DOHH2 (cell line): ENCODE results near the gene SREBF1.

Experiments used
- H3F3A ChIP-seq: fragments of 200-600 bp; sonication (generic), shearing (Covaris generic); 2 replicates; pipeline ENCODE4 v1.6.0; 2016; ENCODE audit warnings: antibody characterized with exemption, mild to moderate bottlenecking; ENCODE audit not compliant: control insufficient read depth, insufficient read depth
- H3K27ac ChIP-seq: fragments of 200-600 bp; sonication (generic); 2 replicates; pipeline ENCODE4 v1.5.1; 2014; ENCODE audit warnings: low read depth, mild to moderate bottlenecking, low read length, moderate library complexity
- H3K27me3 ChIP-seq: fragments of 200-600 bp; sonication (generic); 2 replicates; pipeline ENCODE4 v1.6.1; 2014; ENCODE audit warnings: mild to moderate bottlenecking, low read length, mixed read lengths; ENCODE audit not compliant: control insufficient read depth
- H3K36me3 ChIP-seq: fragments of 200-600 bp; sonication (generic); 2 replicates; pipeline ENCODE4 v1.6.1; 2014; ENCODE audit warnings: mild to moderate bottlenecking, low read length, moderate library complexity, mixed read lengths; ENCODE audit not compliant: control insufficient read depth
- H3K4me1 ChIP-seq: fragments of 200-600 bp; sonication (generic); 2 replicates; pipeline ENCODE4 v1.6.1; 2014; ENCODE audit warnings: mild to moderate bottlenecking, low read length, mixed read lengths; ENCODE audit not compliant: control insufficient read depth
- H3K4me2 ChIP-seq: fragments of 200-600 bp; sonication (generic); 2 replicates; pipeline ENCODE4 v1.6.0; 2014; ENCODE audit warnings: mild to moderate bottlenecking, low read length, moderate library complexity
- H3K4me3 ChIP-seq: fragments of 200-600 bp; sonication (generic); 2 replicates; pipeline ENCODE4 v1.5.1; 2014; ENCODE audit warnings: mild to moderate bottlenecking, low read length, mixed read lengths
- H3K79me2 ChIP-seq: fragments of 200-600 bp; sonication (generic); 2 replicates; pipeline ENCODE4 v1.6.1; 2014; ENCODE audit warnings: mild to moderate bottlenecking, low read length, mixed read lengths; ENCODE audit not compliant: control insufficient read depth
- H3K9me2 ChIP-seq: fragments of 200-600 bp; sonication (generic); replicated peaks from 2 replicates; pipeline ENCODE4 v1.6.1; 2014; ENCODE audit warnings: mild to moderate bottlenecking, low read length, mixed read lengths; ENCODE audit not compliant: control insufficient read depth
- H3K9me3 ChIP-seq: fragments of 200-600 bp; sonication (generic); 2 replicates; pipeline ENCODE4 v1.6.1; 2014; ENCODE audit warnings: antibody characterized with exemption, low read length, mixed read lengths; ENCODE audit not compliant: control insufficient read depth, insufficient read depth
- H4K20me1 ChIP-seq: fragments of 200-600 bp; sonication (generic); 2 replicates; pipeline ENCODE4 v1.6.0; 2014; ENCODE audit warnings: low read depth, mild to moderate bottlenecking, antibody characterized with exemption, low read length, moderate library complexity; ENCODE audit not compliant: control insufficient read depth, insufficient read depth
- EZH2phosphoT487 ChIP-seq: fragments of 200-600 bp; sonication (generic); IDR thresholded peaks from 2 replicates; pipeline ENCODE4 v1.6.1; 2017; ENCODE audit warnings: borderline replicate concordance, mild to moderate bottlenecking, antibody characterized with exemption, low read length, moderate library complexity, mixed read lengths
- TF ChIP-seq, protein P1 (sequence below): fragments of 200-600 bp; sonication (generic); IDR thresholded peaks from one replicate; pipeline ENCODE4 v1.5.1; 2014; ENCODE audit warnings: antibody characterized with exemption, mild to moderate bottlenecking, low read depth, low read length; ENCODE audit not compliant: poor library complexity, severe bottlenecking

The SREBF1 gene

GRCh38 chr17:17806035-17806434, 30.8 kb downstream of the SREBF1 start:
- no peaks in the 10 kb centered on the region for H4K20me1 ChIP-seq
- H3K4me3 ChIP-seq: no peak overlapping the region
- no peak overlapping the region for H3K27ac ChIP-seq
- no peaks in the 10 kb centered on the region for H3K27me3 ChIP-seq
- no peak overlapping the region for H3K4me2 ChIP-seq
- no peaks in the 10 kb centered on the region for H3K4me1 ChIP-seq
- H3F3A ChIP-seq: peaks cover 1% of the 10 kb centered on the region; the same call in 1 of the 2 replicates
- H3K79me2 ChIP-seq: no peaks in the 10 kb centered on the region
- peaks cover 24% of the 10 kb centered on the region for H3K36me3 ChIP-seq
- no peak for TF ChIP-seq EZH2phosphoT487
- TF ChIP-seq, protein P1, sequence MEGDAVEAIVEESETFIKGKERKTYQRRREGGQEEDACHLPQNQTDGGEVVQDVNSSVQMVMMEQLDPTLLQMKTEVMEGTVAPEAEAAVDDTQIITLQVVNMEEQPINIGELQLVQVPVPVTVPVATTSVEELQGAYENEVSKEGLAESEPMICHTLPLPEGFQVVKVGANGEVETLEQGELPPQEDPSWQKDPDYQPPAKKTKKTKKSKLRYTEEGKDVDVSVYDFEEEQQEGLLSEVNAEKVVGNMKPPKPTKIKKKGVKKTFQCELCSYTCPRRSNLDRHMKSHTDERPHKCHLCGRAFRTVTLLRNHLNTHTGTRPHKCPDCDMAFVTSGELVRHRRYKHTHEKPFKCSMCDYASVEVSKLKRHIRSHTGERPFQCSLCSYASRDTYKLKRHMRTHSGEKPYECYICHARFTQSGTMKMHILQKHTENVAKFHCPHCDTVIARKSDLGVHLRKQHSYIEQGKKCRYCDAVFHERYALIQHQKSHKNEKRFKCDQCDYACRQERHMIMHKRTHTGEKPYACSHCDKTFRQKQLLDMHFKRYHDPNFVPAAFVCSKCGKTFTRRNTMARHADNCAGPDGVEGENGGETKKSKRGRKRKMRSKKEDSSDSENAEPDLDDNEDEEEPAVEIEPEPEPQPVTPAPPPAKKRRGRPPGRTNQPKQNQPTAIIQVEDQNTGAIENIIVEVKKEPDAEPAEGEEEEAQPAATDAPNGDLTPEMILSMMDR: no peak
- no peaks in the 10 kb centered on the region for H3K9me3 ChIP-seq
- H3K9me2 ChIP-seq: no peaks in the 10 kb centered on the region

- Histone ChIP-seq H4K20me1 (no peaks in the 10 kb centered on the region), H3K4me3 (no peak overlapping the region), H3K36me3 (peaks cover 20% of the 10 kb centered on the region)
Observed at GRCh38 chr17:17805575-17805974, 31.2 kb downstream of the SREBF1 start.

DNA sequence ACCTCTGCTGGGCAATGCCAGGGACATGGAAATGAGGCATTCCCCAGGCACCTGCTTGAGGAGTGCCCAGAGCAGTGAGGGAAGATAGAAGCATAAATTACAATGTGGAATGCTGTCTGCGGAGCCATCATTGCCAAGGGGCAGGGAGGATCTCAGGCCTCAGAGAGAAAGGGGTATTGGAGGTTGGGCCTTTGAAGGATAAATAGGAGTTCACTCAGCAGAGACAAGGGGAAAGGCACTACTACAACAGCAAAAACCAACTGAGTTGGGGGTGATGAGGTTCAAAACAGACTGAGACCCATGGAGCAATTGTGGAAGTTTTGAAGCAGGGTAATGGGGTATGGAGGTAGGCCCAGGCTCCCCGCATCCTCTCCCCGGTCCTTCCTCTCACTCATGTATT, 32.8 kb downstream of the SREBF1 start:
- H3F3A ChIP-seq: no peaks in the 10 kb centered on the region
- no peaks in the 10 kb centered on the region for H3K9me2 ChIP-seq
- no peak overlapping the region for H3K4me3 ChIP-seq
- no peaks in the 10 kb centered on the region for H3K9me3 ChIP-seq
- H3K4me2 ChIP-seq: no peak overlapping the region
- TF ChIP-seq, protein P1: no peak
- no peak for TF ChIP-seq EZH2phosphoT487
- H3K27me3 ChIP-seq: no peaks in the 10 kb centered on the region
- H3K36me3 ChIP-seq: peaks cover 14% of the 10 kb centered on the region; the same call in 1 of the 2 replicates
- no peak overlapping the region for H3K27ac ChIP-seq
- H3K4me1 ChIP-seq: no peaks in the 10 kb centered on the region
- no peaks in the 10 kb centered on the region for H3K79me2 ChIP-seq
- no peaks in the 10 kb centered on the region for H4K20me1 ChIP-seq

More at GRCh38 chr17:17805575-17805974, 31.2 kb downstream of the SREBF1 start:
- TF ChIP-seq, protein P1: no peak
- TF ChIP-seq EZH2phosphoT487: no peak
- Histone ChIP-seq H3K79me2 (no peaks in the 10 kb centered on the region), H3K27ac (no peak overlapping the region), H3K4me1 (no peaks in the 10 kb centered on the region), H3K9me3 (no peaks in the 10 kb centered on the region), H3K4me2 (no peak overlapping the region), H3K27me3 (no peaks in the 10 kb centered on the region), H3F3A (no peaks in the 10 kb centered on the region), H3K9me2 (no peaks in the 10 kb centered on the region)
